ENCODE results near the gene SHC2. TPM values are rescaled to one million over a fixed set of nuclear protein-coding genes. Genes with fewer than 3 reads are reported as not detected.

SHC2 gene
- total and polyA plus RNA-seq, 2 of the 8 experiments (the other 6 are each of a cell fraction or from before 2014, with no cell fraction given): 4.4 to 7.3 TPM

Small RNA genes within 50 kb of the gene (small RNA-seq; reads per million reads assigned to genes)
- 0.51 reads per million for gene RNA5SP462 (ENCODE audit: insufficient read depth)

Other genes starting within 250 kb of the SHC2 start
- gene PLPP2, start 169.6 kb downstream of the SHC2 start, total RNA-seq (2021; fragmentation: NEBNext Ultra II Directional; extraction: Animal tissue kit (Norgen Biotek cat#: 25700)): 98.6 and 101 TPM in 2 replicates
- gene PLPP2, start 169.6 kb downstream of the SHC2 start, polyA plus RNA-seq (2011; rRNA removed): 195 and 326 TPM in 2 replicates
- 45.7 and 48.3 TPM in 2 replicates for gene MIER2, start 116.2 kb downstream of the SHC2 start, total RNA-seq (2021; fragmentation: NEBNext Ultra II Directional; extraction: Animal tissue kit (Norgen Biotek cat#: 25700))
- gene MIER2, start 116.2 kb downstream of the SHC2 start, polyA plus RNA-seq (2011; rRNA removed): 30.3 and 53.1 TPM in 2 replicates
- 6.3 and 6.6 TPM in 2 replicates for gene C2CD4C, start 51.9 kb downstream of the SHC2 start, total RNA-seq (2021; fragmentation: NEBNext Ultra II Directional; extraction: Animal tissue kit (Norgen Biotek cat#: 25700))
- 3.8 and 7.8 TPM in 2 replicates for gene C2CD4C, start 51.9 kb downstream of the SHC2 start, polyA plus RNA-seq (2011; rRNA removed)
- 3.0 and 3.1 TPM in 2 replicates for gene MADCAM1, start 35.5 kb upstream of the SHC2 start, total RNA-seq (2021; fragmentation: NEBNext Ultra II Directional; extraction: Animal tissue kit (Norgen Biotek cat#: 25700))
- gene MADCAM1, start 35.5 kb upstream of the SHC2 start, polyA plus RNA-seq (2011; rRNA removed): 2.3 and 5.3 TPM in 2 replicates
- gene TPGS1, start 46.5 kb upstream of the SHC2 start, total RNA-seq (2021; fragmentation: NEBNext Ultra II Directional; extraction: Animal tissue kit (Norgen Biotek cat#: 25700)): 9.1 and 10.2 TPM in 2 replicates
- gene TPGS1, start 46.5 kb upstream of the SHC2 start, polyA plus RNA-seq (2011; rRNA removed): 10.6 and 11.8 TPM in 2 replicates
- gene CDC34, start 70.7 kb upstream of the SHC2 start, total RNA-seq (2021; fragmentation: NEBNext Ultra II Directional; extraction: Animal tissue kit (Norgen Biotek cat#: 25700)): 129 and 133 TPM in 2 replicates
- 95.9 and 152 TPM in 2 replicates for gene CDC34, start 70.7 kb upstream of the SHC2 start, polyA plus RNA-seq (2011; rRNA removed)
- gene GZMM, start 83.0 kb upstream of the SHC2 start, total RNA-seq (2021; fragmentation: NEBNext Ultra II Directional; extraction: Animal tissue kit (Norgen Biotek cat#: 25700)): 0.32 and 0.59 TPM in 2 replicates
- gene GZMM, start 83.0 kb upstream of the SHC2 start, polyA plus RNA-seq (2011; rRNA removed): 0.09 and 0.19 TPM in 2 replicates
- gene BSG, start 111.6 kb upstream of the SHC2 start, total RNA-seq (2021; fragmentation: NEBNext Ultra II Directional; extraction: Animal tissue kit (Norgen Biotek cat#: 25700)): 726 and 743 TPM in 2 replicates
- gene BSG, start 111.6 kb upstream of the SHC2 start, polyA plus RNA-seq (2011; rRNA removed): 1,055 and 1,381 TPM in 2 replicates
- gene HCN2, start 128.8 kb upstream of the SHC2 start, total RNA-seq (2021; fragmentation: NEBNext Ultra II Directional; extraction: Animal tissue kit (Norgen Biotek cat#: 25700)): 3.6 and 4.0 TPM in 2 replicates
- gene HCN2, start 128.8 kb upstream of the SHC2 start, polyA plus RNA-seq (2011; rRNA removed): 1.0 and 1.9 TPM in 2 replicates
- 110 and 111 TPM in 2 replicates for gene POLRMT, start 172.5 kb upstream of the SHC2 start, total RNA-seq (2021; fragmentation: NEBNext Ultra II Directional; extraction: Animal tissue kit (Norgen Biotek cat#: 25700))
- gene POLRMT, start 172.5 kb upstream of the SHC2 start, polyA plus RNA-seq (2011; rRNA removed): 93.0 and 119 TPM in 2 replicates
- gene FGF22, start 178.8 kb upstream of the SHC2 start, total RNA-seq (2021; fragmentation: NEBNext Ultra II Directional; extraction: Animal tissue kit (Norgen Biotek cat#: 25700)): 1.7 and 1.9 TPM in 2 replicates
- 0.44 and 0.99 TPM in 2 replicates for gene FGF22, start 178.8 kb upstream of the SHC2 start, polyA plus RNA-seq (2011; rRNA removed)
- gene RNF126, start 202.2 kb upstream of the SHC2 start, total RNA-seq (2021; fragmentation: NEBNext Ultra II Directional; extraction: Animal tissue kit (Norgen Biotek cat#: 25700)): 64.7 and 68.0 TPM in 2 replicates
- 21.8 and 56.5 TPM in 2 replicates for gene RNF126, start 202.2 kb upstream of the SHC2 start, polyA plus RNA-seq (2011; rRNA removed)
- gene FSTL3, start 215.4 kb upstream of the SHC2 start, total RNA-seq (2021; fragmentation: NEBNext Ultra II Directional; extraction: Animal tissue kit (Norgen Biotek cat#: 25700)): 7.5 and 8.1 TPM in 2 replicates
- gene FSTL3, start 215.4 kb upstream of the SHC2 start, polyA plus RNA-seq (2011; rRNA removed): 11.8 and 18.4 TPM in 2 replicates
- not detected in 2 replicates for gene PRSS57, start 234.4 kb upstream of the SHC2 start, total RNA-seq (2021; fragmentation: NEBNext Ultra II Directional; extraction: Animal tissue kit (Norgen Biotek cat#: 25700))
- gene PRSS57, start 234.4 kb upstream of the SHC2 start, polyA plus RNA-seq (2011; rRNA removed): 0.09 TPM in 1 of 2 replicates, not detected in the other
- gene PALM, start 247.9 kb upstream of the SHC2 start, total RNA-seq (2021; fragmentation: NEBNext Ultra II Directional; extraction: Animal tissue kit (Norgen Biotek cat#: 25700)): 16.5 TPM in 2 replicates
- gene PALM, start 247.9 kb upstream of the SHC2 start, polyA plus RNA-seq (2011; rRNA removed): 5.7 and 13.0 TPM in 2 replicates

Measured in H1 (cell line).